ENCODE results near the gene LRRC55. TPM values are rescaled to one million over a fixed set of nuclear protein-coding genes. Genes with fewer than 3 reads are reported as not detected.

LRRC55 gene
- total and polyA plus RNA-seq, 2 donors (not counting 3 experiments of a cell fraction or from before 2014, with no cell fraction given) = not detected

DNA sequence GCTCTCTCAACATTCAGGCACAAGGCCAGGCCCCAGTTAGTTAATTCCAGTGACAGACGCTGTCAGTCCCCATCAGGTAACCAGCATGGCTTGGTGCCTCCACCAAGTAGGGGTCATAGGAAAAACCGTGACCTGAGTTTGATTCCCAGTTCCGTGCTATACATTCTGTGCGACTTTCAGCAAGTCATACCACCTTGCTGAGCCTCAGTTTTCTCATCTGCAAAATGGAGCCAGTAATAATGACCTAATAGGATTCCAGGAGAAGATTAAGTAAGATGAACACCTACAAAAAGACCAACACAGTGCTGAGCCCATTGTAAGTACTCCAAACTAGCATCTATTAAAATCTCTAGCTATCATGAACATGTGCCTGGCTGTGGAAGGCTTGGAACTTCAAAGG, 24.8 kb upstream of the LRRC55 start:
- Histone ChIP-seq H3K27me3 (ENCODE audit: control insufficient read depth in 2 of 2, insufficient read depth in 2 of 2, low read length in 2 of 2) (peaks cover 0 to 3% of the 10 kb centered on the region in 2 experiments), H3K79me2 (ENCODE audit: control insufficient read depth, insufficient read depth, low read length) (no peaks in the 10 kb centered on the region), H3K9me1 (replicated peaks; ENCODE audit: control insufficient read depth, extremely low read depth, insufficient read depth, low read length) (no peaks in the 10 kb centered on the region), H3K4me1 (ENCODE audit: control insufficient read depth, extremely low read depth, insufficient read depth, low read length) (no peaks in the 10 kb centered on the region), H3K36me3 (ENCODE audit: control insufficient read depth in 2 of 2, extremely low read depth in 1 of 2, insufficient read depth in 2 of 2, low read length in 2 of 2) (no peaks in the 10 kb centered on the region), H4K20me1 (replicated peaks; ENCODE audit: control insufficient read depth, extremely low read depth, insufficient read depth, low read length) (no peaks in the 10 kb centered on the region), H3K9me3 (replicated peaks; ENCODE audit: control insufficient read depth, insufficient read depth, low read length) (no peaks in the 10 kb centered on the region), H3K4me2 (ENCODE audit: insufficient read depth, low read length) (no peak overlapping the region), H3K27ac (ENCODE audit: insufficient read depth, low read depth, low read length) (no peak overlapping the region), H2AFZ (ENCODE audit: low read depth, low read length) (no peak overlapping the region), H3K4me3 (replicated peaks in 1 of 3; ENCODE audit: insufficient read depth in 1 of 3, low read depth in 1 of 3, low read length in 3 of 3) (no peak overlapping the region), H3K9ac (replicated peaks; ENCODE audit: extremely low read depth, insufficient read depth, low read length) (no peak overlapping the region)
- FAIRE-seq (no peak), DNase-seq (ENCODE audit: low read depth, low spot score) (no peak)
- POLR2A ChIA-PET = no interaction called here
- dilution Hi-C loops (cut with MboI; ENCODE audit: extremely low pct_ligation_motif_present, low sequenced_read_pairs) (no loop called here), intact Hi-C loops (cut with micrococcal nuclease) (no loop called here)
- CTCF ChIA-PET = interaction anchor here (1.4 kb wide), 1 partner anchor 93 kb away, joined by 5 read pairs; no protein-coding TSS in a partner anchor
- BruUV-seq (replicated peaks) = no TSS peak
- TF ChIP-seq EZH2 (IDR thresholded peaks at IDR 0.05; ENCODE audit: borderline replicate concordance, low read depth, low read length, severe bottlenecking) (no peak), MYC (IDR thresholded peaks at IDR 0.05; ENCODE audit: low read depth, low read length) (no peak)
- TF ChIP-seq, protein P1, sequence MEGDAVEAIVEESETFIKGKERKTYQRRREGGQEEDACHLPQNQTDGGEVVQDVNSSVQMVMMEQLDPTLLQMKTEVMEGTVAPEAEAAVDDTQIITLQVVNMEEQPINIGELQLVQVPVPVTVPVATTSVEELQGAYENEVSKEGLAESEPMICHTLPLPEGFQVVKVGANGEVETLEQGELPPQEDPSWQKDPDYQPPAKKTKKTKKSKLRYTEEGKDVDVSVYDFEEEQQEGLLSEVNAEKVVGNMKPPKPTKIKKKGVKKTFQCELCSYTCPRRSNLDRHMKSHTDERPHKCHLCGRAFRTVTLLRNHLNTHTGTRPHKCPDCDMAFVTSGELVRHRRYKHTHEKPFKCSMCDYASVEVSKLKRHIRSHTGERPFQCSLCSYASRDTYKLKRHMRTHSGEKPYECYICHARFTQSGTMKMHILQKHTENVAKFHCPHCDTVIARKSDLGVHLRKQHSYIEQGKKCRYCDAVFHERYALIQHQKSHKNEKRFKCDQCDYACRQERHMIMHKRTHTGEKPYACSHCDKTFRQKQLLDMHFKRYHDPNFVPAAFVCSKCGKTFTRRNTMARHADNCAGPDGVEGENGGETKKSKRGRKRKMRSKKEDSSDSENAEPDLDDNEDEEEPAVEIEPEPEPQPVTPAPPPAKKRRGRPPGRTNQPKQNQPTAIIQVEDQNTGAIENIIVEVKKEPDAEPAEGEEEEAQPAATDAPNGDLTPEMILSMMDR (IDR thresholded peaks at IDR 0.05; ENCODE audit: extremely low read depth in 1 of 2, insufficient read depth in 1 of 2, low read depth in 1 of 2, low read length in 2 of 2) = no peak

DNA sequence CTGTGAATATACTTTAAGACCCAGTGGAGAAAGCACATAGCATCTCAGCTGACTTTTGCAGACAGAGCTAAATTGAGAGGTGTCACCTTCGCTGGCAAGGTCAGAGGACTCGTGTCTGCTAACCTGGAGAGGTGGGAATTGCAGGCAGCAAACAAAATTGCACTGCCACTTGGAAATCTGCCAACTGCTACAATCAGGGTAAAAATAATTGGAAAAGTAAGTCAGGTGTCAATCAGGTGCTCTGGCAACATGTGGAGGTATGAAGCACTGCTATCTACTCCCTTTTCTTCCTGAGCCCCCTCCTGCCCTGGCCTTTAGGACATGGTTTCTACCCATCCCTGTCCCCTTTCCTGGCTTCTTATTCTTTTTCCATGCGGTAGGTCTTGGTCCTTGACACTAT, 24.1 kb upstream of the LRRC55 start:
- dilution Hi-C loops (cut with MboI; ENCODE audit: extremely low pct_ligation_motif_present, low sequenced_read_pairs) = no loop called here

More for the DNA sequence above, 24.1 kb upstream of the LRRC55 start:
- H2AFZ ChIP-seq (ENCODE audit: low read depth, low read length) = no peak overlapping the region
- TF ChIP-seq GATA2 (IDR thresholded peaks at IDR 0.05; ENCODE audit: insufficient read depth, insufficient read length, low read depth, low read length) = no peak
- no peak for TF ChIP-seq FOS (IDR thresholded peaks at IDR 0.05; ENCODE audit: borderline replicate concordance, insufficient read depth, low read length)
- TF ChIP-seq MYC (IDR thresholded peaks at IDR 0.05; ENCODE audit: low read depth, low read length) = no peak
- no peak for TF ChIP-seq EZH2 (IDR thresholded peaks at IDR 0.05; ENCODE audit: borderline replicate concordance, low read depth, low read length, severe bottlenecking)
- no peak for TF ChIP-seq JUN (IDR thresholded peaks at IDR 0.05; ENCODE audit: borderline replicate concordance, insufficient read depth, insufficient read length, low read depth)
- TF ChIP-seq, protein P1 (IDR thresholded peaks at IDR 0.05; ENCODE audit: extremely low read depth in 1 of 2, insufficient read depth in 1 of 2, low read depth in 1 of 2, low read length in 2 of 2) = no peak
- ChIA-PET CTCF (interaction anchor here (1.4 kb wide), 1 partner anchor 92 kb away, joined by 5 read pairs; no protein-coding TSS in a partner anchor), POLR2A (no interaction called here)
- BruUV-seq (replicated peaks) = no TSS peak
- peaks cover 0 to 5% of the 10 kb centered on the region in 2 experiments for H3K27me3 ChIP-seq (ENCODE audit: control insufficient read depth in 2 of 2, insufficient read depth in 2 of 2, low read length in 2 of 2)
- H3K4me1 ChIP-seq (ENCODE audit: control insufficient read depth, extremely low read depth, insufficient read depth, low read length) = no peaks in the 10 kb centered on the region
- no peak overlapping the region for H3K27ac ChIP-seq (ENCODE audit: insufficient read depth, low read depth, low read length)
- H3K9ac ChIP-seq (replicated peaks; ENCODE audit: extremely low read depth, insufficient read depth, low read length) = no peak overlapping the region
- H3K4me2 ChIP-seq (ENCODE audit: insufficient read depth, low read length) = no peak overlapping the region
- no peaks in the 10 kb centered on the region for H4K20me1 ChIP-seq (replicated peaks; ENCODE audit: control insufficient read depth, extremely low read depth, insufficient read depth, low read length)
- no peak overlapping the region for H3K4me3 ChIP-seq (replicated peaks in 1 of 3; ENCODE audit: insufficient read depth in 1 of 3, low read depth in 1 of 3, low read length in 3 of 3)
- H3K9me1 ChIP-seq (replicated peaks; ENCODE audit: control insufficient read depth, extremely low read depth, insufficient read depth, low read length) = no peaks in the 10 kb centered on the region
- no peaks in the 10 kb centered on the region for H3K36me3 ChIP-seq (ENCODE audit: control insufficient read depth in 2 of 2, extremely low read depth in 1 of 2, insufficient read depth in 2 of 2, low read length in 2 of 2)
- FAIRE-seq (no peak), DNase-seq (ENCODE audit: low read depth, low spot score) (no peak)
- H3K9me3 ChIP-seq (replicated peaks; ENCODE audit: control insufficient read depth, insufficient read depth, low read length) = no peaks in the 10 kb centered on the region
- intact Hi-C loops (cut with micrococcal nuclease) = no loop called here
- no peaks in the 10 kb centered on the region for H3K79me2 ChIP-seq (ENCODE audit: control insufficient read depth, insufficient read depth, low read length)

All from endothelial cell of umbilical vein (primary cell).